NT2/D1 (cell line): ENCODE results near the gene DIP2C.

Experiments used
- YY1 ChIP-seq: IDR thresholded peaks from 2 replicates; pipeline ENCODE4 v1.6.1; 2011; ENCODE audit not compliant: insufficient read length, insufficient read depth
- ZNF274 ChIP-seq: IDR thresholded peaks from 2 replicates; pipeline ENCODE4 v1.6.1; 2011; ENCODE audit warnings: mild to moderate bottlenecking, low read depth, low read length

- no peak for TF ChIP-seq YY1
- TF ChIP-seq ZNF274, result no peak
Measured at GRCh38 chr10:420154-421121, 269.0 kb downstream of the DIP2C start.
